Retinal pigment epithelial cell (primary cell): ENCODE data around the gene PABPC1L2A.
"Not testable (repeated sequence)": the region's sequence is repeated elsewhere in the genome, so short reads cannot be mapped to it uniquely, and the experiment has no call there.

Source experiments
- DNase-seq: peaks from one replicate; pipeline ENCODE4 v3.0.0-alpha.2; 2010; ENCODE audit warnings: low read depth
- H3K4me3 ChIP-seq: 2 replicates; pipeline ENCODE4 v1.5.1; 2011; ENCODE audit warnings: mild to moderate bottlenecking, low read length, control low read depth, moderate library complexity
- TF ChIP-seq, protein P1 (sequence below): conservative IDR thresholded peaks from 2 replicates; pipeline ENCODE4 v1.5.1; 2011; ENCODE audit warnings: low read depth, low read length, control low read depth, inconsistent platforms

Gene PABPC1L2A

DNA sequence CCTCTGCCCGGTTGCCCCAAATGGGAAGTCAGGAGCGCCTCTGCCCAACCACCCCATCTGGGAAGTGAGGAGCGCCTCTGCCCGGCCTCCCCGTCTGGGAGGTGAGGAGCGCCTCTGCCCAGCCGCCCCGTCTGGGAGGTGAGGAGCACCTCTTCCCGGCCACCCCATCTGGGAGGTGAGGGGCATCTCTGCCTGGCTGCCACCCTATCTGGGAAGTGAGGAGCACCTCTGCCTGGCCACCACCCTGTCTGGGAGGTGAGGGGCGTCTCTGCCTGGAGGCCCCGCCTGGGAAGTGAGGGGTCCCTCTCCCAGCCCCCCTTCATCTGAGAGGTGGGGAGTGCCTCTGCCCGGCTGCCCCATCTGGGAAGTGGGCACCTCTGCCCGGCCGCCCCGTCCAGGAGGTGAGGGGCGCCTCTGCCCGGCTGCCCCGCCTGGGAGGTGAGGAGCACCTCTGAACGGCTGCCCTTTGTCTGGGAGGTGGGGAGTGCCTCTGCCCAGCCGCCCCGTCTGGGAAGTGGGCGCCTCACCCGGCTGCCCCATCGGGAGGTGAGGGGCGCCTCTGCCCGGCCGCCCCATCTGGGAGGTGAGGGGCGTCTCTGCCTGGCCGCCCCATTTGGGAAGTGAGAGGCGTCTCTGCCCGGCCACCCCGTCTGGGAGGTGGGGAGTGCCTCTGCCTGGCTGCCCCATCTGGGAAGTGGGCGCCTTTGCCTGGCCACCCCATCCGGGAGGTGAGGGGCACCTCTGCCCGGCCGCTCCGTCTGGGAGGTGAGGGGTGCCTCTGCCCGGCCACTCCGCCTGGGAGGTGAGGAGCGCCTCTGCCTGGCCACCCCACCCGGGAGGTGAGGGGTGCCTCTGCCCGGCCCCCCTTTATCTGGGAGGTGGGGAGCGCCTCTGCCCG is 10.6 kb downstream of the PABPC1L2A start:
- DNase-seq: no peak
- no peak overlapping the region for H3K4me3 ChIP-seq
- TF ChIP-seq, protein P1, sequence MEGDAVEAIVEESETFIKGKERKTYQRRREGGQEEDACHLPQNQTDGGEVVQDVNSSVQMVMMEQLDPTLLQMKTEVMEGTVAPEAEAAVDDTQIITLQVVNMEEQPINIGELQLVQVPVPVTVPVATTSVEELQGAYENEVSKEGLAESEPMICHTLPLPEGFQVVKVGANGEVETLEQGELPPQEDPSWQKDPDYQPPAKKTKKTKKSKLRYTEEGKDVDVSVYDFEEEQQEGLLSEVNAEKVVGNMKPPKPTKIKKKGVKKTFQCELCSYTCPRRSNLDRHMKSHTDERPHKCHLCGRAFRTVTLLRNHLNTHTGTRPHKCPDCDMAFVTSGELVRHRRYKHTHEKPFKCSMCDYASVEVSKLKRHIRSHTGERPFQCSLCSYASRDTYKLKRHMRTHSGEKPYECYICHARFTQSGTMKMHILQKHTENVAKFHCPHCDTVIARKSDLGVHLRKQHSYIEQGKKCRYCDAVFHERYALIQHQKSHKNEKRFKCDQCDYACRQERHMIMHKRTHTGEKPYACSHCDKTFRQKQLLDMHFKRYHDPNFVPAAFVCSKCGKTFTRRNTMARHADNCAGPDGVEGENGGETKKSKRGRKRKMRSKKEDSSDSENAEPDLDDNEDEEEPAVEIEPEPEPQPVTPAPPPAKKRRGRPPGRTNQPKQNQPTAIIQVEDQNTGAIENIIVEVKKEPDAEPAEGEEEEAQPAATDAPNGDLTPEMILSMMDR: no peak

DNA sequence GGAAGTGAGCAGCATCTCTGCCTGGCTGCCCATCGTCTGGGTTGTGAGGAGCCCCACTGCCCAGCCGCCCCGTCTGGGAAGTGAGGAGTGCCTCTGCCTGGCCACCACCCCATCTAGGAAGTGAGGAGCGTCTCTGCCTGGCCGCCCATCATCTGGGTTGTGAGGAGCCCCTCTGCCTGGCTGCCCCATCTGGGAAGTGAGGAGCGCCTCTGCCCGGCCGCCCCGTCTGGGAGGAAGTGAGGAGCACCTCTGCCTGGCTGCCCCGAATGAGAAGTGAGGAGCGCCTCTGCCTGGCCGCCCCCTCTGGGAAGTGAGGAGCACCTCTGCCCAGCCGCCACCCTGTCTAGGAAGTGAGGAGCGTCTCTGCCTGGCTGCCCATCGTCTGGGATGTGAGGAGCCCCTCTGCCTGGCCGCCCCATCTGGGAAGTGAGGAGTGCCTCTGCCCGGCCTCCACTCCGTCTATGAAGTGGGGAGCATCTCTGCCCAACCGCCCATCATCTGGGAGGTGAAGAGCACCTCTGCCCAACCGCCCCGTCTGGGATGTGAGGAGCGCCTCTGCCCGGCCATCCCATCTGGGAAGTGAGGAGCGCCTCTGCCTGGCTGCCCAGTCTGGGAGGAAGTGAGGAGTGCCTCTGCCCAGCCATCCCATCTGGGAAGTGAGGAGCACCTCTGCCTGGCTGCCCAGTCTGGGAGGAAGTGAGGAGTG is 11.4 kb downstream of the PABPC1L2A start:
- H3K4me3 ChIP-seq, DNase-seq: not testable (repeated sequence)

DNA sequence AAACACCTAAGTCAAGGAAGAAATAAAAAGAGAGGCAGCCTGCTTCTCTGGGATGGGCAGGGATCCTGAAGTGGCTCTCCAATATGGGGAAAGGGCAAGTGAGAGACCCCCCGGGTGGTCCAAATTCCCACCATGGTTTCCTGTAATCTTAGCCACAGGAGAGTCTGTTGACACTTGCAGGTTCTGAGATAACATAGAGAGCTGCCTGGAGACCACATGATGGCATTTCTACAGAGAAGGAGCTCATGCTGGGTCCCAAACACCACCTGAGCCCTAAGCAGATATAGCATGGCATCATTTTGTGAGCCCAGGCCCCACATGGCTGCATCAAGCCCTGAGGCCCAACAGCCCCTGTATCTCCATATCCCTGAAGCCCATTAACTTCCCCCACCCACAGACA is 50.4 kb downstream of the PABPC1L2A start:
- H3K4me3 ChIP-seq: no peak overlapping the region
- TF ChIP-seq, protein P1: no peak
- no peak for DNase-seq
